MG63 (cell line): ENCODE data around the gene PIK3AP1. TPM values are rescaled to one million over a fixed set of nuclear protein-coding genes. Genes with fewer than 3 reads are reported as not detected.
"Not testable (repeated sequence)": the region's sequence is repeated elsewhere in the genome, so short reads cannot be mapped to it uniquely, and the experiment has no call there.

Experiments used
- DNase-seq: peaks from one replicate; pipeline ENCODE4 v3.0.0-alpha.2; 2020
- H3K27me3 ChIP-seq: fragments of 250-450 bp; sonication (Bioruptor Pico); 2 replicates; pipeline ENCODE4 v1.5.1; 2020; ENCODE audit warnings: mild to moderate bottlenecking, moderate library complexity
- H3K36me3 ChIP-seq: fragments of 250-450 bp; sonication (Bioruptor Pico); 2 replicates; pipeline ENCODE4 v1.5.1; 2020; ENCODE audit warnings: mild to moderate bottlenecking, moderate library complexity
- H3K4me3 ChIP-seq: fragments of 250-450 bp; sonication (Bioruptor Pico); 2 replicates; pipeline ENCODE4 v1.5.1; 2020; ENCODE audit warnings: mild to moderate bottlenecking, moderate library complexity
- H3K9me3 ChIP-seq: fragments of 250-450 bp; sonication (Bioruptor Pico); 2 replicates; pipeline ENCODE4 v1.5.1; 2020; ENCODE audit warnings: mild to moderate bottlenecking, moderate library complexity
- total RNA-seq: library from RNA; depleted of rRNA; stranded (reverse); fragments of >200 nt; shearing (Covaris generic); gene quantifications from 2 replicates; pipeline ENCODE4 v1.2.3, GENCODE V29; 2014; ENCODE audit warnings: low replicate concordance

Gene PIK3AP1
- total RNA-seq, 1 experiment from 2014 or later, result 1.2 TPM

GRCh38 chr10:96708456-96708855 is 11.9 kb downstream of the PIK3AP1 start:
- Histone ChIP-seq H3K36me3 (no peaks in the 10 kb centered on the region), H3K27me3 (no peaks in the 10 kb centered on the region), H3K4me3 (no peak overlapping the region), H3K9me3 (no peaks in the 10 kb centered on the region)
- no peak for DNase-seq

DNA sequence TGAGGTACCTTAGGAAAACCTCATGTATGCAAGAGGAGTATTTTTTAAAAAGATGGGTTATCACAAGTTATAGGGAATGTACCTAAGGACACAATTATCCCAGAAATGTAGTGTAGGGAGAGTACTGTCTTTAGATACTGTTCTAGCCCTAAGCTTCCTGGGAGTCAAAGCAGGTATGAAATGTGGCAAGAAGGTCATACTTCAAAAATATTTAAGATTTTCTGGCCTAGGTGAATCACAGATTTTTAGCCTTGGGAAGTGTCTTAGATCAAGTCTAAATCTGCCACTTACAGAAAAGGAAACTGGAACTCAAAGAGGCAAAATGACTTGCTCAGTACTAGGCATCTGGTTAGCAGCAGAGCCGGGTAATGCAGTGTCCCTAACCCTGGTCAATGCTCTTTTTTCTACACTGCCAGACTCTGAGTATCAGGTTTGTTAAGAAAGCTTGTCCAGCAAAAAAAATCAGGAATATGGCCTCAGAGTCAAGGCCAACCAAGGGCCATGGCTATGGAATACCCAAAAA is 13.9 kb downstream of the PIK3AP1 start:
- Histone ChIP-seq H3K4me3 (no peak overlapping the region), H3K27me3 (no peaks in the 10 kb centered on the region), H3K9me3 (no peaks in the 10 kb centered on the region), H3K36me3 (no peaks in the 10 kb centered on the region)
- DNase-seq, result no peak

DNA sequence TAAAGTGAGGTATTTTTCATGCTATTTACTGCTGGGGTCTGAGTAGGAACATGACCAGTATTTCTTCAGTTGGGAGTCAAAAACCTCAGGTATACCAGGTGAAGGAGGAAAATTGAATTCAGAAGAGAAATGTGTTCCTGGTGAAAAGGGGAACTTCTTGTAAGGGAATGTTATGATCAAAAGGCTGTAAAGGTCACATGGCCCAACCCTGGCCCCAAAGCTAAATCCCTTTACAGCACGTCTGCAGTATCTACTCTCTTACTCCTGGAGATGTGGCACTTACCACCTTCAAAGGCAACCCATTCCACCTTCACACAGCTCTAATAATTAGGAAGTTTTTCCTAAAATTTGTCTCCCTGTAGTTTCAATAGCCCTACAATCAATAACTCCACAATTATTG is 15.2 kb downstream of the PIK3AP1 start:
- Histone ChIP-seq H3K9me3 (no peaks in the 10 kb centered on the region), H3K36me3 (no peaks in the 10 kb centered on the region)

GRCh38 chr10:96704563-96704962 is 15.8 kb downstream of the PIK3AP1 start:
- no peaks in the 10 kb centered on the region for H3K27me3 ChIP-seq
- no peak for DNase-seq
- no peak overlapping the region for H3K4me3 ChIP-seq
- H3K36me3 ChIP-seq, result no peaks in the 10 kb centered on the region
- H3K9me3 ChIP-seq, result no peaks in the 10 kb centered on the region

More for the DNA sequence above, 15.2 kb downstream of the PIK3AP1 start:
- no peak for DNase-seq
- H3K27me3 ChIP-seq, result no peaks in the 10 kb centered on the region
- H3K4me3 ChIP-seq, result no peak overlapping the region

DNA sequence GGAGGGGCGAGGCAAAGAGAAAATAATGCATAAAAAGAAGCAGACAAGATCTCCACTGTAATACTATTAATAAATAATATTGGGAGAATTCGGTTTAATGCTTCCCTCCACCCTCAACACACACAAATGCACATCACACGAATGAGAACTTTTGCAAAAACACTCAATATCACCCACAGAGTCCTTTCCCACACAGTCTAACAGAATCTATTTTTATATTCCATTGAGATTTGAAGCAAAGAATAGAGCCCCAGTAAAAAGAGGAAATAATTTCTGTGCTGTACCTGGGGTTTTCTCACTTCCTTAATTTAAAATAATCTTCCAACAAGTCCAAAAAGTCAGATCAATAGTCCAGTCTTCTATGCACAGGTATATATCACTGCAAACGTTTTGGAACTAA is 17.0 kb downstream of the PIK3AP1 start:
- no peaks in the 10 kb centered on the region for H3K27me3 ChIP-seq
- H3K36me3 ChIP-seq, result no peaks in the 10 kb centered on the region
- DNase-seq, result no peak
- no peaks in the 10 kb centered on the region for H3K9me3 ChIP-seq
- H3K4me3 ChIP-seq, result no peak overlapping the region

- no peaks in the 10 kb centered on the region for H3K9me3 ChIP-seq
- no peaks in the 10 kb centered on the region for H3K27me3 ChIP-seq
- no peaks in the 10 kb centered on the region for H3K36me3 ChIP-seq
- no peak for DNase-seq
- no peak overlapping the region for H3K4me3 ChIP-seq
Observed at GRCh38 chr10:96701265-96701664, 19.0 kb downstream of the PIK3AP1 start.

DNA sequence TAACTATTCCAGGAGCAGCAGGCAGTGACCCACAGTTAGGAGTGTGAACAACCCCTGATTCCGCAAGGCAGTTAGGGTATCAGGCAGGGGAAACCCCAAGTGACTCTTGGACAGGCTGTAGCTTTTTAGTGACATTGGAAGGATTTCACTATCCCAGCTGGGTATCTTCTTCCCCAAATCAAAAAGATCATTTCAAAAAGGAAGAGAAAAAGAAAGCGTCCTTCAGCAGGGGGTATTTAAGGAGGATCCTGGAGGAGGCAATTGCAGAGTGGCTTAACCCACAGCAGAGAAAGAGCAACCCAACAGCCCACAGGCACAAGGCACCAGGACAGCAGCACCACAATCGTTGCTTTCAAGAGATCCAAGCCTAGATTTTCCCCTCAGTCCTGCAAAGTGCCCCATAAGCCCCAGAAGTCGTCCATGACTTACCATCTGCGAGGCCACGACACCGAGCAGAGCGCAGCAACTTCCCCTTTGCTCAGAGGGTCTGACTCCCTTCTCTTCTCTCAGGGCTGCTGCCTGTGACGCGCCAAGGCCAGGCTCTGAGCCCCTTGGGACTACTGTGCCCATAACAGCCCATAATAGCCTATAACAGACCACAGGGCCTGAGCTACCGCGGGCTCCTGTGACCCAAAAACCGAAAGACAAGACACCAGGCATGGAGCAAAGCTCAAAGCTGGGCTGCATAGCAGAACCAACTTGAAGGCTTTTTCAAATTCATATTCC is 19.8 kb downstream of the PIK3AP1 start:
- DNase-seq, result no peak
- no peak overlapping the region for H3K4me3 ChIP-seq
- H3K36me3 ChIP-seq, result no peaks in the 10 kb centered on the region
- H3K9me3 ChIP-seq, result no peaks in the 10 kb centered on the region
- no peaks in the 10 kb centered on the region; the same call in 1 of the 2 replicates for H3K27me3 ChIP-seq

- Histone ChIP-seq H3K27me3 (no peaks in the 10 kb centered on the region; the same call in 1 of the 2 replicates), H3K36me3 (no peaks in the 10 kb centered on the region), H3K9me3 (no peaks in the 10 kb centered on the region), H3K4me3 (no peak overlapping the region)
- no peak for DNase-seq
Observed at GRCh38 chr10:96699613-96700012, 20.7 kb downstream of the PIK3AP1 start.

DNA sequence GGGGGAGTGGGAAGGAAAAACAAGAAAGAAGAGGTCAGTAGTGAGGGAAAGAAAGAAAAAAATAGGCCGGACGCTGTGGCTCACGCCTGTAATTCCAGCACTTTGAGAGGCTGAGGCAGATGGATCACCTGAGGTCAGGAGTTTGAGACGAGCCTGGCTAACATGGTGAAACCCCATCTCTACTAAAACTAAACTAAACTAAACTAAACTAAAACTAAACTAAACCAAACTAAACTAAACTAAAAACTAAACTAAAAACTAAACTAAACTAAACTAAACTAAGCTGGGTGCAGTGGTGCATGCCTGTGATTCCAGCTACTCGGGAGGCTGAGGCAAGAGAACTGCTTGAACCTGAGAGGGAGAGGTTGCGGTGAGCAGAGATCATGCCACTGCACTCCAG is 22.0 kb downstream of the PIK3AP1 start:
- not testable (repeated sequence) for H3K27me3 ChIP-seq, H3K4me3 ChIP-seq, H3K9me3 ChIP-seq, H3K36me3 ChIP-seq, DNase-seq

DNA sequence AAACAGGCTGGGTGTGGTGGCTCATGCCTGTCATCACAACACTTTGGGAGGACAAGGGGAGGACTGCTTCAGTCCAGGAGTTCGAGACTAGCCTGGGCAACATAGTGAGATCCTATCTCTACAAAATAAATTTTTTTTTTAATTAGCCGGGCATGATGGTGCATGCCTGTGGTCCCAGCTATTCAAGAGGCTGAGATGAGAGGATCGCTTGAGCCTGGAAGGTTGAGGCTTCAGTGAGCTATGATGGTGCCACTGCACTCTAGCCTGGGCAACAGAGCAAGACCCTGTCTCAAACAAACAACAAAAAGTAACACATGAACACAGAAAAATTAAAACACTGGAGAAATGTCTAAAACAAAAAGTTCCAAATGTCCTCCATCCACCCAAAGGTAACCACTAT is 22.9 kb downstream of the PIK3AP1 start:
- Histone ChIP-seq H3K4me3 (no peak overlapping the region), H3K27me3 (no peaks in the 10 kb centered on the region; the same call in 1 of the 2 replicates), H3K36me3 (no peaks in the 10 kb centered on the region), H3K9me3 (no peaks in the 10 kb centered on the region)
- DNase-seq, result no peak

DNA sequence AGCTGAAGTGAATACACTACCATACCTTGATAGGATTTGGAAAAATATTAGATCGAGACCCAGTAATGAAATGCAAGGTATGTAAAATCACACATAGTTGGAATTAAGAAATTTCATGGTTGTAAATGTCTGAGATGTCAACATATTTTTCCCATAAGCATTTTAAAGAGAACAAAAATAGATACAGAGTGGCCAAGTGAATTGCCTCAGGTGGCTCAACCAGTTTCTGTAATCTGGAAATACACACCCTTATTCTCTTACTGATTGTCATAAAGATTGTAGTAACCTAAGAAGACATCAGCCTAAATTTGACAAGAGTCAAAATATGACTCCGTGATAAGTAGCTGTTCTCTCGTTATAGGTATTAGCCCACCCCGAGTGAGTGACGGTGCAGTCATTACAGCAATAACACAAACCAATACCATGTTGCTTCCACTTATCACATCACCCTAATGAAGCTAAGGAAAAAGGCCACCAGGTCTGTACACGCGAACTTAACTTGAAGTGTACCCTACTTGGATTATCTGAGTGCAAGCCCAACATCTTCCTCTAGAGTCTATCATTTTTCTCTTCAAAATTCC is 23.4 kb downstream of the PIK3AP1 start:
- DNase-seq, result no peak
- no peaks in the 10 kb centered on the region for H3K9me3 ChIP-seq

DNA sequence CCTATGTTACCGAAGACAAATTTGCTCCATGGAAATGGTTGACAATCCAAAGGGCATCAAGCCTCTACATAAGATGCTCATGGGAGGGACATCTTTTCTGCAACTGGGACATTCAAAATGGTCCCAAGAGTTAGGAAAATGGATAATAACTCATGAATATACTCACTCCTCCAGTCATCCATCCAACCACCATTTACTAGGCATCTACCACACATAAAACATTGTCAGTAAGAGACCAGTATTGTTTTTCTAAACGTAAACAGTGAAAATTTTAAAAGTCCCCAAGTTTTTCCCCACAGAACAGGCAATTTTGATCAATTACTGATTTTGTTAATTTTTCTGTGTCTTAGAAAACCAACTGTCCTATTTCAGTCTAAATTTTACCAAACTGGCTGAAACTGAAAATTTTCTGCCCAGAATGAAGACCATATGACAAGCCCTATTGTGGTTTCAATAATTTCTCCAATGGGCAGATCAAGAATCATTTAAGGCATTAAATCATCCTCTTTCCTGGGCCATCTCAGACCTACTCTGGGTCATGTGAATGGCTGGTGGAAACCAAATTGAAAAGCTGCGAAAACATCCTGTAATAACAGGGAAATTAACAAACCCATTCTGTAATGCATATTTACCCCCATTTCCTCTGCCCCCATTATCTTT is 24.2 kb downstream of the PIK3AP1 start:
- Histone ChIP-seq H3K4me3 (no peak overlapping the region), H3K27me3 (no peaks in the 10 kb centered on the region; the same call in 1 of the 2 replicates), H3K36me3 (no peaks in the 10 kb centered on the region), H3K9me3 (no peaks in the 10 kb centered on the region)
- no peak for DNase-seq

More for the DNA sequence above, 23.4 kb downstream of the PIK3AP1 start:
- no peaks in the 10 kb centered on the region for H3K36me3 ChIP-seq
- no peak overlapping the region for H3K4me3 ChIP-seq
- H3K27me3 ChIP-seq, result no peaks in the 10 kb centered on the region; the same call in 1 of the 2 replicates

DNA sequence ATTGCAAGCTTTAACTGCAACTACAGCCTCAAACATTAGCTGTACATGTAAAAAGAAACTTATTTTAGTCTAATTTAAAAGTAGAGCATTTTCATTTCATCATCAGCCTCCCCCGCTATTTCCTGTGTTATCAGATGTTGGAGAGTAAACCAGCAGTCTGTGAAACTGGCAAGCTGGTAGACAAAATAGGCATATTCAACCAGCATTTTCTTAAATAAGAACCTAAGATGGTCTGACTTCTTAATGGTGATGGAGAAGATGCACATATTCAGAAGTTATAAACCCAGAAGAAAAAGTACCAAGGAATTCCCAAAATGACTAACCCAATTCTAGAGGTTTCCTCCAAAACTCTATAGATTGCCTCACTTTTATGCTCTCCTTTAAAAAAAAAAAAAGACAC is 24.9 kb downstream of the PIK3AP1 start:
- no peaks in the 10 kb centered on the region; the same call in 1 of the 2 replicates for H3K27me3 ChIP-seq
- no peaks in the 10 kb centered on the region for H3K36me3 ChIP-seq
- no peaks in the 10 kb centered on the region for H3K9me3 ChIP-seq
- no peak overlapping the region for H3K4me3 ChIP-seq
- no peak for DNase-seq

- H3K36me3 ChIP-seq, result no peaks in the 10 kb centered on the region
- no peaks in the 10 kb centered on the region for H3K9me3 ChIP-seq
- no peak for DNase-seq
- no peaks in the 10 kb centered on the region; the same call in 1 of the 2 replicates for H3K27me3 ChIP-seq
- H3K4me3 ChIP-seq, result no peak overlapping the region
Observed at GRCh38 chr10:96693431-96693830, 26.9 kb downstream of the PIK3AP1 start.

GRCh38 chr10:96692427-96692826 is 27.9 kb downstream of the PIK3AP1 start:
- Histone ChIP-seq H3K36me3 (no peaks in the 10 kb centered on the region), H3K27me3 (no peaks in the 10 kb centered on the region; the same call in 1 of the 2 replicates), H3K9me3 (no peaks in the 10 kb centered on the region), H3K4me3 (no peak overlapping the region)
- no peak for DNase-seq

- H3K4me3 ChIP-seq, result no peak overlapping the region
- no peaks in the 10 kb centered on the region for H3K9me3 ChIP-seq
- DNase-seq, result no peak
- H3K36me3 ChIP-seq, result no peaks in the 10 kb centered on the region
- no peaks in the 10 kb centered on the region; the same call in 1 of the 2 replicates for H3K27me3 ChIP-seq
Observed at GRCh38 chr10:96691761-96692160, 28.6 kb downstream of the PIK3AP1 start.
